ENCODE data around the gene CTBP2.

Gene CTBP2

DNA sequence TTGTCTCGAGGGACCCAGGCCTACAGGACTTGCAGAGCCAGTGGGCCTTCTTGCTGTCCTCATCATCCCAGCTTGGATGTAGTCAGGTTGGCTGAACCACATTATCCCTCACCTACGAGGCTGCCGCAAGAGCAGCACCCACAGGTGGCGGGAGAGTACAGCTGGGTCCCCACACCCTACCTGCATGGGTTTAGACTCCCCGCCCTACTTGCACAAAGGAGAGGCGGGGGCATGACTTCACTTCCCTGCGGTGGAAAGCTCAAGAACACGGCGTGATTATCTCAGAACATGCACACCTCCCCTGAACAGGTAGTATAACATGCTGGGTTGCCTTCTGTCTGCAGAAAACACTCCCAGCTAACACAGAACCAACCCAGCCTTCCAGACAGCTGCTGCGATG lies 57.5 kb downstream of the CTBP2 start:
- no peak for DNase-seq

GRCh38 chr10:125102246-125102645 lies 58.1 kb downstream of the CTBP2 start:
- no peak for DNase-seq

DNA sequence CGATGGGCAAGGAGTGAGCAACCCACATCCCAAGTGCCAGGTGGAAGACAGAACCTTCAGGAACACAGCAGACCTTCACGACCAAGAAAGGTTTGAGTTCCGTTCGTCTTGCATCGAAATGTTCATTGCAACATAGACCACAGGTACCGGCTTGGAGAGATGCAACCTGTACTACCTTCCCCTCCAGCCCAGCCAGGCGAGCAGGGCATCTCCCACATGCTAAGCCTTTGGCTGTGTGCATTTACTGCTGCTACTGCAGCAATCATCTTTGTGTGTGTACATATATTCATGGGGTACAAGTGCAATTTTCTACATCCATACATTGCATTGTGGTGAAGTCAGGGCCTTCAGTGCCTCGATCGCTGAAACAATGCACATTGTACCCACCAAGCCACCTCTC lies 58.8 kb downstream of the CTBP2 start:
- no peak for DNase-seq

DNA sequence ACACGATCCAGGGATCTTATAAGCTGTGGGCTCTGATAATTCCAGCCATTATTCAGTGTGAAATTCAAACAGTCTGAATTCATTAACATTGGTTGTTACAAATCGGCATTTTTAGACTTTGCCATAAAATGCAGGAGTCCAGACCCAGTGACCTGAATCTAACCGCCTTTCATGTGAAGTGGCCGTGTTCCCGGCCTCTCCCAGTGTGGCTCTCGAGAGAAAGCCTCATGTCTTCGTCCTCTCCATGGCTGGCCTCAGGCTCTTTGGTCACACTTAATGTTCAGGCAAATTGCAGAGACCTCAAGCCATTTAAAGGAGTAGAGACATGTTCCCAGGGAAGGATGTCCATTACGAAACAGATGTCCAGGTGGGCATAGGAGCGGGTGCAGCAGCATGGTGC lies 59.3 kb downstream of the CTBP2 start:
- no peak for DNase-seq

DNA sequence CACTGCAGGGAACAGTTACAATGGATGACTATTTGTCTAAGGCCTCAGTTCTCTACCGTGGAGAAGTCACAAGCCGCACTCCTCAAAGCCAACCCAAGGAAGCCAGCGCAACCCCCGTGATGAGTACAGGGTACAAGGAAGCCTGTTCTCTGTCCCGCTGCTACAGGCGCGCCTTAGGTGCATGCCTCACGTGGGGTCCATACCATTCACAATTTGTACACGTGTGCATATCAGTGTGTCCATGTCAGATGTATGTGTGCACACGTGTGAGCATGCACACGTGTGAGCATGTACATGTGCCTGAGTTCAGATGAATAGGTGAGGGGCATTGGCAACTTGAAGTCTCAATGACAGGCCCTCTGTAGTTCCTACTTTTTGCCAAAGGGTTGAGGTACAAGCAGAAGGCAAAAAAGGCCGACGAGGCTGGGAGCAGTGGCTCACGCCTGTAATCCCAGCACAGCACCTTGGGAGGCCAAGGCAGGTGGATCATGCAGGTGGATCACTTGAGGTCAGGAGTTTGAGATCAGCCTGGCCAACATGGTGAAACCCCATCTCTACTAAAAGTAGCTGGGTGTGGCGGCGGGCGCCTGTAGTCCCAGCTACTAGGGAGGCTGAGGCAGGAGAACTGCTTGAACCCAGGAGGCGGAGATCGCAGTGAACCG lies 62.8 kb downstream of the CTBP2 start:
- no peak for DNase-seq

GRCh38 chr10:125096975-125097374 lies 63.4 kb downstream of the CTBP2 start:
- no peak for DNase-seq

GRCh38 chr10:125096371-125096770 lies 64.0 kb downstream of the CTBP2 start:
- DNase-seq = no peak

GRCh38 chr10:125095776-125096175 lies 64.6 kb downstream of the CTBP2 start:
- DNase-seq = no peak

GRCh38 chr10:125095228-125095627 lies 65.1 kb downstream of the CTBP2 start:
- no peak for DNase-seq

GRCh38 chr10:125094806-125095205 lies 65.6 kb downstream of the CTBP2 start:
- no peak for DNase-seq

DNA sequence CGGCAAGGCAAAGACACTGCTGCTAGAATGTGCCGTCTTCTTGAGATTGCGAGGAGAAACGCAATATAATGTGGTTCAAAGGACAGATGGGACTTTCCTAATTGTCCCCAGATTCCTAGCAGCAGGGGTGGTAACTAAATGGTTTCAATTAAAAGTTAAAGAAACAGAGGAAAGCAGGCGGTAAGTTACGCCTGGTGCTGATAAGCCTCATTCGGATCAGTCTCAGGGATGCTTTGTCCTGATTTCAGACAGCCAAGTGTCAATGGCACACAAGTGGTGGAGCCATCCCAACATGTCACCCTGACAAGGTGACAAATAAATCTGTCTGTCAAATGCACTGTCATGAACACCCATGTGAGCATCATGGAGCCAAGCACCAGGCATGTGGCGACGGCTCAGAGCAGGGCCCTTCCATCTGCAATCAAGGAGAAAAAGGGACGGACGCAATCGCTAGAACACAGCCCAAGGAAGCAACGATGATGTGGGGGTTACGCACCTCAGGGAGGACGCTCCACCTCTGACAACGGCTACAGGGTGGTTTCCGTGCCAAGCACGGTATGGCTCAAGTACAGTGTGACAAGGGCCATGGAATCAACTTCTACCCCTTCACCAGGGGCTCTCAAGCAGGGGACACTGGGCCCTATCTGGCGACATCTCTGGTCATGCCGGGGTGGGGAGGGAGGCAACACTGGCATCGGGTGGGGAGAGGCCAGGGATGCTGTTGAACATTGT lies 66.2 kb downstream of the CTBP2 start:
- DNase-seq = no peak

GRCh38 chr10:125093199-125093973 lies 67.0 kb downstream of the CTBP2 start:
- no peak for DNase-seq

DNA sequence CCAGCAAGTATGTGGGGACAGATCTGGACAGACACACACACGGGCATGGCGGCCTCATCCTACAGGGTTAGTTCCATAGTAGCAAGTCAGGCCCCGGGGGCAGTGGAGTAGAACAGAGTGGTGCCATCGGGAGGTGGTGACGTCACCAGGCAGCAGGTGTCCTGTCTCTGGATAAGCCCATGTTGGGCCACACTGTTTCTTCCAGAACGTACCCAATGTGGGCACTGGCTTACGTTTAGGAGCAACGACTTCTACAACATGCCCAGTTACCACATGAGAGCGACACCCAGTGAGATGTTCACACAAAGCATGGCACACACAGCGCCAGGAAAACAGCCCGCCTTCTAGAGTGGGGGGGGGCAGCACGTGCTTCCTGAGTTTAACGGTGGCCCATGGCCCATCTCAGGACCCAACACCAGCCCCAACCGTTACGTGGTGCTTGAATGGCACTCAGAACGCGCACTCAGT lies 67.8 kb downstream of the CTBP2 start:
- no peak for DNase-seq

DNA sequence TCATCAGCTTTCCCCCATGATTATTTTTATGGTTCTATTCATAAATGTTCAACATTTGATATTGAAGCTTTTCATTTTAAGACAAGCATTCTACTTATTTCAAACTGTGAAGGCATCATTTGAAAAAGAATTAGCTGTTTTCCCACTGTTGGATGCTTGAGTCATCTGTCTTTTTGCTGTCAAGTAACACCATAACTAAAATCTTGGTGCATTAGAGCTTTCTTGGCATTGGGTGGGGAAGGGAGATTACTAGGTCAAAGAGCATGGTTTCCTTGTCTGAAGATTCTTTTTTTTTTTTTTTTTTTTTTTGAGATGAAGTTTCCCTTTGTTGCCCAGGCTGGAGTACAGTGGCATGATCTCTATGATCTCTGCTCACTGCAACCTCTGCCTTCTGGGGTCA lies 68.5 kb downstream of the CTBP2 start:
- no peak for DNase-seq

DNA sequence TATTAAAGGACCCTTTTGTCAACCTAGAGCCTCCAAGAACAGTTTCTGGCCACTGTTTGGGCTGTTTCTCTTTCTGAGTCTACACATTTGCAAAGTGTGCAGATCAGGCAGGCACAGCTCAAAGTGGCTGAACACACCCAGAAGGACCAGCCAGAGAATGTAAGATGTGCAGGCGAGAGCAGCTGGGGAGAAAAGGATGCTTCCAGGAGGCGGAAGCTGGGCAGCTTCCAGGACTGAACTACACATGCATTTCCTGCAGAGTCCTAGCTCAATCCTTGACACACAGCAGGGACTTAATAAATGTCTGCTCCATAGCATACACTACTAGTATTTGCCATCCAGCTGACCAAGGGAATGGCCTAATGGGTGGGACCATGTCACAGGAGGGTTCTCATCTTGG lies 70.9 kb downstream of the CTBP2 start:
- DNase-seq = no peak

DNA sequence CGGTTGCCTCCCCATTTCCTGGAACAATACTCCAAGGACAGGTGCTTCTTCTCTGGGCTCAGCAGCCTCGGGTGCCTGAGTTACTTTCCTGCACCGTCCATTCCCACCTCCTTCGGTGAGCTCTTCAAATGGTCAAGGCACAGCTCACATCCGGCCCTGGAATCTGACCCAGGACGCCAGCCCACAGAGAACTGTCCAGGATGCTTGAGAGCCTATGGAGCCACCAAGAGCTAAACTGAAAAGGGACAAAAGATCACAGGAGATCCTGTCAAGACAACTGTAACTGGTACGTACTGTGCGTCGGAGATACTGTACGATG lies 72.5 kb downstream of the CTBP2 start:
- no peak for DNase-seq

- no peak for DNase-seq
These were observed 73.0 kb downstream of the CTBP2 start for GRCh38 chr10:125087191-125087896.

GRCh38 chr10:125086691-125087090 lies 73.7 kb downstream of the CTBP2 start:
- DNase-seq = no peak

GRCh38 chr10:125085258-125086054 lies 74.9 kb downstream of the CTBP2 start:
- DNase-seq = no peak

GRCh38 chr10:125084614-125085257 lies 75.6 kb downstream of the CTBP2 start:
- DNase-seq = peak in 1 of 2 experiments; percentile 55

DNA sequence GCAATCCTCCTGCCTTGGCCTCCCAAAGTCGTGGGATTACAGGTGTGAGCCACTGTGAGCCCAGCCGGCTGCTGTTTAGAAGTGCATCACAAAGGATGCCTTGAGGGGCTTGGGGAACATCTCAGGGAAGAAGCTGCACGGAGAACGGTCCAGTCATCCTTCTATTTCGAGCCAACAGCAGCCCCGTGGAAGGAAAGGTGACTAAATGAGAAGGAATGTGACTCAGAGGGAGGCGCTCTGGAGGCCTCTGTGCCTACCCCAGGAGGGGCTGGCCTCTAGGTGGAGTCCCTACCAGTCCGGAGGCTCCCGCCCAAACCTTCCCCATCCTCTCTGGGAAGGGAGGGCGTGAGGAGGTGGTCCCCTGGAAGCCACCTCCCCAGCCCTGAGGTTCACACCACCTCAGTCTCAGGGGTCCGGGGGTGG lies 76.2 kb downstream of the CTBP2 start:
- no peak for DNase-seq

DNA sequence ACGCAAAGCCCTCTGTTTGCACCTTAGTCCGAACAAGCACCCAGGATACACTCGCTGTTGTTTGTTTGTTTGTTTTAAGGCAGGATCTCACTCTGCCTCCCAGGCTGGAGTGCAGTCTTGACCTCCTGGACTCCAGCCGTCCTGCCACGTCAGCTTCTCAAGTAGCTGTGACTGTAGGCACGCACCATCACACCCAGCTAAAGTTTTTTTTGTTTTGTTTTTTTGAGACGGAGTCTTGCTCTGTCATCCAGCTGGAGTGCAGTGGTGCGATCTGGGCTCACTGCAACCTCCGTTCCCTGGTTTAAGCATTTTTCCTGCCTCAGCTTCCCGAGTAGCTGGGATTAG lies 76.8 kb downstream of the CTBP2 start:
- DNase-seq = no peak
